IgD-negative memory B cell (primary cell): Measurements from ENCODE around the gene KANK2. TPM values are rescaled to one million over a fixed set of nuclear protein-coding genes. Genes with fewer than 3 reads are reported as not detected.

ENCODE experiments used
- H3K27ac Mint-ChIP-seq, 3 donors: one replicate each; pipeline ENCODE4 v1.8.0; 2020 to 2022; ENCODE audit warnings: mild to moderate bottlenecking in 3 of 3, mixed read lengths in 3 of 3, moderate library complexity in 1 of 3
- H3K27me3 Mint-ChIP-seq: one replicate; pipeline ENCODE4 v1.8.0; 2021; ENCODE audit warnings: mixed read lengths
- H3K36me3 Mint-ChIP-seq: one replicate; pipeline ENCODE4 v1.8.0; 2020; ENCODE audit warnings: mild to moderate bottlenecking, mixed read lengths
- H3K4me1 Mint-ChIP-seq, 3 donors: one replicate each; pipeline ENCODE4 v1.8.0; 2020 to 2022; ENCODE audit warnings: mixed read lengths in 3 of 3, mild to moderate bottlenecking in 1 of 3
- H3K4me3 Mint-ChIP-seq, 4 donors: one replicate each; pipeline ENCODE4 v1.8.0; 2020 to 2022; ENCODE audit warnings: mild to moderate bottlenecking in 4 of 4, mixed read lengths in 4 of 4, moderate library complexity in 3 of 4
- H3K9me3 Mint-ChIP-seq, 3 donors: one replicate each; pipeline ENCODE4 v1.8.0; 2020 to 2021; ENCODE audit warnings: mixed read lengths in 3 of 3, mild to moderate bottlenecking in 1 of 3
- polyA plus RNA-seq: library from polyadenylated mRNA; unstranded; fragments of 300-500 nt; fragmentation: Illumina TruSeq; gene quantifications from one replicate; pipeline ENCODE4 v1.2.3, GENCODE V29; 2021

The KANK2 gene
- not detected for polyA plus RNA-seq

DNA sequence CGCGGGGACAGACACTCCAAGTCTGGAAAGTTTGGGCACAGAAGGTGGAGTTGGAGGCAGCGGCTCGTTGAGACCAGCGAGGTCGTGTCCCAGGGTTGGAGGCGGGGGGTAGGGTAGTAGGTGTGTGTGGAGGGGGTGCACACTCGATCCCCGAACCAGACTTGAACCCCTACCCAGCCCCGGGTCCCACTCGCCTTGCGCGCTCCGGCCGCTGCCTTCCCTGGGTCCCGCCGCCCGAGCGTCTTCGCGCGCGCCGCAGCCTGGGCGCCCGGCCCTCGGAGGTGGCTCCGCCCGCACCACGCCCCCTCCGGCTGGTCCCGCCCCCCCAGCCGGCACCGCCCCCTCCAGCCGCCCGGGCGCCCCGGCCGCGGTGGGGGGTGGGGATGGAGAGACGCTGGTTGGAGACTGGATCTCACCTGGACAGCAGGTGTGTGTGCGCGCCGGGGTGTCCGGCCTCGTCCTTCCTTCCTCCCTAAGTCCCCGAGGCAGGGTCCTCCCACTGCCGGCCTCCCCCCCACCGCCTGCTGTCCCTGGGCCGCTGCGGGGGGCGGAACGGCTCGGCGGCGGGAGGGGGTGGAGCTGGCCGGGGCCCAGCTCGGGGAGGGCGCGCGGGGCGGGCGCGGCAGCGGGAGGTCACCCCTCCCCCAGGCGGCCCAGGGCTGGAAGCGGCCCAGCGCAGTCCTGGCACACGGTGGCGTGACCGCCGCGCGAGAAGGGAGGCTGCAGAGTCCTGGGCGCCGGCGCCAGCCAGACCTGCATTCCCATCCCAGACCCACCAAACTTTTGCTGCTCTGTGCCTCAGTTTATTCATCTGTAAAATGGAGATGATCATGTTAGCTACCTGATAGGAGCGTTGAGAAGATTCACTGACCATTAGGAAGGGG, at the start of gene KANK2:
Gene KANK2 (minus strand): TSS at position 255 of the 884 bp plus-strand sequence. CDS start 3,034 bp downstream, outside the sequence.
- Mint-ChIP-seq H3K36me3 (no peaks in the 10 kb centered on the region), H3K4me3 (peak within 1 kb of the TSS; percentile 62 to 87 (median 76)), H3K9me3 (no peaks in the 10 kb centered on the region), H3K27me3 (peaks cover 25% of the 10 kb centered on the region), H3K27ac (peak within 1 kb of the TSS in 1 of 3 donors; percentile 65), H3K4me1 (peaks cover 0 to 5% (median 4%) of the 10 kb centered on the region in 3 donors)

DNA sequence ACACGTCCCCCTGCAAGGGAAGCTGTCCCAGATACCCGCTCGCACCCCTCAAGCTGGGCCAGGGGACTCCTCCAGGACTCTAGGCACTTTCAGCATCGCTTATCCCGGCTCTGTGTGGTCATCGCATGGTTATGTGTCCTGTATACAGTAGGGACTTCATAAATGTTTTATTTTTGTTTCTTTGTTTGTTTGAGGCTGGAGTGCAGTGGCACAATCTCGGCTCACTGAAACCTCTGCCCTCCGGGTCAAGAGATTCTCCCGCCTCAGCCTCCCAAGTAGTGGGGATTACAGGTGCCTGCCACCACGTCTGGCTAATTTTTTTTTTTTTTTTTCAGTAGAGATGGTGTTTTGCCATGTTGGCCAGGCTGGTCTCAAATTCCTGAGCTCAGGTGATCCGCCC, 49.6 kb upstream of the KANK2 start:
- Mint-ChIP-seq H3K4me3 (no peak overlapping the region), H3K9me3 (no peaks in the 10 kb centered on the region), H3K4me1 (peaks cover 0 to 5% (median 4%) of the 10 kb centered on the region in 3 donors), H3K36me3 (peaks cover 3% of the 10 kb centered on the region), H3K27me3 (peaks cover 4% of the 10 kb centered on the region), H3K27ac (no peak overlapping the region)

DNA sequence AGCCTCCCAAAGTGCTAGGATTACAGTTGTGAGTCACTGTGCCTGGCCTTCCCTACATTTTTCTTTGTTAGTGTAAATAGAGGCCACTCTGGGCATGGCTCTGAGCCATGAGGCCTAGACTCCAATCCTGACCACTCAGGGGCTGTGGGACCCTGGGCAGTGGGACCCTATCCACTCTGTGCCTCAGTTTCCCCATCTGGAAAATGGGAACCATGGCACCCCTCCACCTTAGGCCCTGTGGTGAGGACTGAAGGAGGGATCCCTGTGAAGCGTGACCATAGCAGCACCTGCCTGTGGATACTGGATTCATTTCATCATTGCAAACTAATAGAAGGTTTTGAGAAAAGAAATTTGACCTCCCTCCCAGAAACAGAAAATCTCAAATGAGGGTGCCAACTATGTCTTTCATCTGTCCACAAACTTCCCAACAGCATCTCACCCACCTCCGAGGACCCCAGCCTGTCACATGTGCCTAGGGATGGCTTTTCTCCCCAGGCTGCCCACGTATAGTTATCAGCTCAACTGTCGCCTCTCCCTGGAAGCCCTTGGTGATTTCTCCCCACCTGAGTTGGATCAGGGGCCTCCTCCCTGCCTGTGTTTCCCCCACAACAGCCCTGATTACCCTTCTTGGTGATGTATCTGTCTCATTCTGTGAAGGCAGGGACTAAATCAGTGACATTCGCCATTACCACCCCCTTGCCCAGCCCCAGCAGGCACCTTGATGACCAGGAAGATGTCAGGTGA, 47.7 kb upstream of the KANK2 start:
- H3K4me1 Mint-ChIP-seq = peaks cover 0 to 5% (median 4%) of the 10 kb centered on the region in 3 donors
- no peaks in the 10 kb centered on the region for H3K9me3 Mint-ChIP-seq
- H3K27me3 Mint-ChIP-seq = peaks cover 4% of the 10 kb centered on the region
- peaks cover 3% of the 10 kb centered on the region for H3K36me3 Mint-ChIP-seq
- no peak overlapping the region for H3K4me3 Mint-ChIP-seq
- H3K27ac Mint-ChIP-seq = no peak overlapping the region

DNA sequence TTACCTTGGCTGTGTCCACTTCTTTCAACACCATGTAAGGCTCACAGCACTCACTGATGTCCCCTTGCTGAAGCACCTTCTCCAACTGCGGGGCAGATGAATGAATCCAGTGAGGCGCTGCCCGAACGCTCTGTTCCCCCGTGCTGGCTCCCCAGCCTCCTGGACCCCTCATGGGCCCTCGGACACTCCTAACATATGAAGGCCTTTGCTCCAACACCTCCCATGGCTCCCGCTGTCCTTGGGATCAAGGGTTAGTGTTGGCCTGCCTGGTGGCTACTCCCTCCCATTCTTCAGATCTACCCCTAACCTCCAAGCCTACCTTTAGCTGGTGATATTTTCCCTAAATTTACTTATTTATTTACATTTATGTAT, 46.4 kb upstream of the KANK2 start:
- peaks cover 4% of the 10 kb centered on the region for H3K27me3 Mint-ChIP-seq
- H3K9me3 Mint-ChIP-seq = peaks cover 0 to 3% (median 0%) of the 10 kb centered on the region in 3 donors
- H3K4me3 Mint-ChIP-seq = peak overlapping the region in 1 of 4 donors; percentile 69
- peaks cover 0 to 5% (median 4%) of the 10 kb centered on the region in 3 donors for H3K4me1 Mint-ChIP-seq
- H3K27ac Mint-ChIP-seq = no peak overlapping the region
- peaks cover 3% of the 10 kb centered on the region for H3K36me3 Mint-ChIP-seq

DNA sequence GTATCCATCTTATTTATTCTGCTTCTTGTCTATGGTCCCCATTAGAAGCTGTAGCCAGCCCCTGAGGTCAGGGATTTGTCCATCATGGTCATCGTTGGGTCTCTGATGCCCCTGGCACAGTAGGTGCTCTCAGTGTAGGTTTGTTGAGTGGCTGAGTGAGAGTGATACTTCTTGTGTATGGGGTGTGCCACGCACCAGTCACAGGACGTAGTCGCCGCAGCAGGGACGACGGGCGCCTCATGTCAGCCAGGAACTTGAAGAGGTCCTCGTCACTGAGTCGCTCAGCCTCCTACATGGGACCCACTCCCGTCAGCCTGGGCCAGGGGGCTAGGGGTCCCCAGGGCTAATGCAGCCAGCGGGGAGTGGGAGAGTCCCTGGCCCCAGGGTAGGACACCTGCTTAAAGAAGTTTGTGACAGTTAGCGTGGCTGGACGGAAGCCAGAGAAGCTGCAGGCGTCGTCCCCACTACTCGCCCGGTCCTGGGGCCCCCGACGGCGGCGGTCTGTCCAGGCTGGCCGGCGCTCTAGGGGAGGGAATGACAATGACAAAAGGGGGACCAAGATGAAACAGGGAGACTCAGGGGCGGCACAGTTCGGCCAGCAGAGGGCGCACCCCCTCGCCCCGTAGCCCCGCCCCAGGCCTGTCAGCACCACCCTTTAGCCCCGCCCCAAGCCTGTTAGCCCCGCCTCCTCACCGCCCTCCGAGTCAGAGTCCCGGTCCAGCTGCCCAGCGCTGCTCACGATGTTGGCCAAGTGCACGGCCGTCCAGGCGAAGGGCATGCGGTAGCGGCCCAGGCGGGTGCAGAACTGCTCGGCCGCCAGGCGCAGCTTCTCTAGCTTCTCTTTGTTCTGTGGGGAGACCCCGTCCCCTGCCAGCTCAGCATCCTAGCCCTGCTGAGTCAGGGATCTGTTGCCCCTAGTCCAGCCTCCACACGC, 45.8 kb upstream of the KANK2 start:
- Mint-ChIP-seq H3K4me3 (peak overlapping the region in 2 of 4 donors; percentile 69 to 72), H3K27me3 (peaks cover 4% of the 10 kb centered on the region), H3K9me3 (peaks cover 0 to 7% (median 4%) of the 10 kb centered on the region in 3 donors), H3K36me3 (peaks cover 3% of the 10 kb centered on the region), H3K27ac (no peak overlapping the region), H3K4me1 (peaks cover 0 to 5% (median 4%) of the 10 kb centered on the region in 3 donors)

DNA sequence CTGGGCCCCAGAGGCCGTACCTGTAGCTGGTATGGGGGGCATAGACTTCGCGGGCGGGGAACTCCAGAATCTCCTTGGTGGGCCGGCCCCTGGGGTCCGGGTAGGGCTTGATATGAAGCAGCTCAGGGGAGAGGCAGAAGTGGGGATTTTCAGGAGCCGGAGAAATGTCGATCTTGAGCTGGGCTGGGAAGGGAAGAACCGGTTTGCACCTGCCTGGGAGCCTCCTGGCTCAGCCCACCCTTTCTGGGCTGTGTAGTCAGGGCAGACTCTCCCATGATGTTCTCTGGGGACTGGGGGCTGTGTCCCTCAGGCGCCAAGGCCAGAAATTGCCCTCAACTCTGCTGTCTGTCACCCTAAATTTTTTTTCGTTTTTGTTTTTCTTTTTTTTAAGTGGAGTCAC, 44.7 kb upstream of the KANK2 start:
- Mint-ChIP-seq H3K27ac (no peak overlapping the region), H3K36me3 (peaks cover 3% of the 10 kb centered on the region), H3K27me3 (peaks cover 4% of the 10 kb centered on the region), H3K4me1 (peaks cover 0 to 5% (median 4%) of the 10 kb centered on the region in 3 donors), H3K4me3 (peak overlapping the region in 1 of 4 donors; percentile 14), H3K9me3 (peaks cover 0 to 7% (median 5%) of the 10 kb centered on the region in 3 donors)

DNA sequence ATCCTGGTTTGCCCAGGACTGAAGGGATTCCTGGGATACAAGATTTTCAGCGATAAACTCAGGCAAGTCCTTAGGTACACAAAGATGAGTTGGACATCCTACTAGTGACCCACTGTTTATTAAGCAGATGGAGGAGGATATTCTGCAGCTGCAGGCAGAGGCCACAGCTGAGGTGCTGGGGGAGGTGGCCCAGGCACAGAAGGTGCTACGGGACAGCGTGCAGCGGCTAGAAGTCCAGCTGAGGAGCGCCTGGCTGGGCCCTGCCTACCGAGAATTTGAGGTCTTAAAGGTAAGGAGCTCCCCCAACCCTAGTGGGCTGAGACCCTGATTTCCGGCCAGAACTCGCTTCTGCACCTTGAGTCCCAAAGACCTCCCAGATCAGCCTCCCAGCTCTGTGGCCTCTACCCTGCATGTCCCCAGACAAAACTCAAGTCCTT, 42.7 kb upstream of the KANK2 start:
- Mint-ChIP-seq H3K4me3 (no peak overlapping the region), H3K9me3 (peaks cover 0 to 7% (median 5%) of the 10 kb centered on the region in 3 donors), H3K36me3 (no peaks in the 10 kb centered on the region), H3K27ac (no peak overlapping the region), H3K4me1 (peaks cover 0 to 4% (median 2%) of the 10 kb centered on the region in 3 donors), H3K27me3 (peaks cover 4% of the 10 kb centered on the region)

DNA sequence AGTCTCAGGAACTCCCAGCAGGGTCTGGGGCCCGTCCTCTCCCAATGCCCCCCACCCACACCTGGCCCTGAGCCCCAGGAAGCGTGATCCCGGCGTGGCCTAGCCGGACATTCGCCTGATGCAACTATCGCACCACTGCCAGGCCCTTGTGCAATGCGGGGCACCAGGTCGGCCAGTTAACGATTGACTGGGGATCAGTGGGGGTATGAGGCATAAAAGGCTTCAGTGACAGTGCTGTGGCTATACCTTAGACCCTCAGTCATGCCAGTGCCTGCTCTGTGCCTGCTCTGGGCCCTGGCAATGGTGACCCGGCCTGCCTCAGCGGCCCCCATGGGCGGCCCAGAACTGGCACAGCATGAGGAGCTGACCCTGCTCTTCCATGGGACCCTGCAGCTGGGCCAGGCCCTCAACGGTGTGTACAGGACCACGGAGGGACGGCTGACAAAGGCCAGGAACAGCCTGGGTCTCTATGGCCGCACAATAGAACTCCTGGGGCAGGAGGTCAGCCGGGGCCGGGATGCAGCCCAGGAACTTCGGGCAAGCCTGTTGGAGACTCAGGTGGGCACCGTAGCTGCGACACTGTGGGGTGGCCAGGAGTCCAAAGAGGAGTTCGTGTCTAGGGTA, 42.1 kb upstream of the KANK2 start, which contains the start of gene ANGPTL8:
Gene ANGPTL8 (plus strand): TSS at position 243 of the 624 bp plus-strand sequence. CDS start 19 bp downstream, at position 262.
- Mint-ChIP-seq H3K9me3 (peaks cover 0 to 7% (median 5%) of the 10 kb centered on the region in 3 donors), H3K27ac (no peak within 1 kb of the TSS), H3K27me3 (peaks cover 4% of the 10 kb centered on the region), H3K4me1 (peaks cover 0 to 4% (median 2%) of the 10 kb centered on the region in 3 donors), H3K4me3 (peak within 1 kb of the TSS in 1 of 4 donors; percentile 55), H3K36me3 (no peaks in the 10 kb centered on the region)

DNA sequence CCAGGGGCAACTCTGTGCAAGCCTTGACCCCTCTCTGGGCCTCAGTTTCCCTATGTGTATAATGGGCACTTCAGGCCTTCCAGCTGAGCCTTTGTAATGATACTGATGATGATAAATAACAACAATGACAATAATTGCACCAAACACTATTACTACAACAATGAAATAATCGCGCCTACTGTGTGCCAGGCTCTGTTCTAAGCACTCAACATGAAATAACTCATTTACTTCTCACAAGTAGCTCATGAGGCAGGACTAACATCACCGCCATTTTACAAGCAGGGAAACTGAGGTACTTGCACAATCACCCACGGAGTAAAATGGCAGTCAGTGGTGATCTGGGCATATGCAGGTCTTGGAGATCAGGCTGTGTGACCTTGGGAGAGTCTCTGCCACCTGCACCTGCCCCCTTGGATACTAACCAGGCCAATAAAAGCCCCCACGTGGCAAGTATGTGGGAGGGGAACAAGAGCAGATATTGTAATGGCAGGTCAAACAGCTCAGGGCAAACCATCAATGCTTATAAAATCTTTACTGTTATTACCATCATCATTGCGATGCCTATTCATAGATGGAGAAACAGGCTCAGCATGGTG, 41.5 kb upstream of the KANK2 start:
- Mint-ChIP-seq H3K4me3 (peak overlapping the region in 1 of 4 donors; percentile 55), H3K4me1 (peaks cover 0 to 4% (median 2%) of the 10 kb centered on the region in 3 donors), H3K36me3 (no peaks in the 10 kb centered on the region), H3K27me3 (peaks cover 4% of the 10 kb centered on the region), H3K27ac (no peak overlapping the region), H3K9me3 (peaks cover 0 to 7% (median 5%) of the 10 kb centered on the region in 3 donors)

DNA sequence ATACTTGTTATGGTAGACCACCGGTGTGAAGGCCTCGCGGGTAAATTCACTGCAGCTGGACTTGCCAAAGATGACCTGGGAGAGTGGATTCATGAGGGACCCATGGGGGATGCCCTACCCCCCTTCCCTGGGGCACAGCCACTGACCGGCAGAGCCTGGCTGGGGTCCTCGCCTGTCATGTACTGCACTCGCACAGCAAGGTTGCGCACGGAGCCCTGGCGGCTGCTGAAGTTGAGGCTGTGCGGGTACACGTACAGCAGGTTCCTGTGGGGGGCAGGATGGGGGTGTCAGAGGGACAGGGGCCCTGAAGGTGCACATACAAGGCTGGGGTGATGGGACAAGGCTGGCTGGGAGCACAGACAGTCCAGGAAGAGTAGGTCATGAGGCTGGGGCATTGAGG, 40.7 kb upstream of the KANK2 start:
- Mint-ChIP-seq H3K27me3 (peaks cover 4% of the 10 kb centered on the region), H3K27ac (no peak overlapping the region), H3K4me1 (no peaks in the 10 kb centered on the region), H3K36me3 (no peaks in the 10 kb centered on the region), H3K4me3 (no peak overlapping the region), H3K9me3 (peaks cover 0 to 7% (median 5%) of the 10 kb centered on the region in 3 donors)

DNA sequence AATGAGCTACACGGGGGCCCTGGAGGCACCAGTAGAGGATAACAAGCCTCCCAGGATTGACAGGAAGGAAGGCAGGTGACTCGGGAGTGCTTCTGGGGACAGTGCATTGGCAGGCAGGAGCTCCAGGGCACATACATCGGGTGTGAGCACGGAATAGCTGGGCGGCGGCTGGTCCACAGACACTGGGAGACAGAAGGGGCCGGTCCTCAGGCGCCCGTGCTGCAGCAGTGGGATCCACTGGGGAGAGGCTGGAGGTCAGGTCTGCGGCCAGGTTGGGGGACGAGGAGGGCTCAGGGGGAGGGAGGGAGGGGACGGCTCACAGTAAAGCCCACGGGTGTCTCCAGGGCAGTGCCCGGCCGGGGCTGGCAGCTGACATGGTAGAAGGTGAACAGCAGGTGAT, 40.0 kb upstream of the KANK2 start:
- no peaks in the 10 kb centered on the region for H3K36me3 Mint-ChIP-seq
- H3K27me3 Mint-ChIP-seq = no peaks in the 10 kb centered on the region
- no peaks in the 10 kb centered on the region for H3K4me1 Mint-ChIP-seq
- no peak overlapping the region for H3K27ac Mint-ChIP-seq
- peaks cover 0 to 7% (median 5%) of the 10 kb centered on the region in 3 donors for H3K9me3 Mint-ChIP-seq
- H3K4me3 Mint-ChIP-seq = no peak overlapping the region

DNA sequence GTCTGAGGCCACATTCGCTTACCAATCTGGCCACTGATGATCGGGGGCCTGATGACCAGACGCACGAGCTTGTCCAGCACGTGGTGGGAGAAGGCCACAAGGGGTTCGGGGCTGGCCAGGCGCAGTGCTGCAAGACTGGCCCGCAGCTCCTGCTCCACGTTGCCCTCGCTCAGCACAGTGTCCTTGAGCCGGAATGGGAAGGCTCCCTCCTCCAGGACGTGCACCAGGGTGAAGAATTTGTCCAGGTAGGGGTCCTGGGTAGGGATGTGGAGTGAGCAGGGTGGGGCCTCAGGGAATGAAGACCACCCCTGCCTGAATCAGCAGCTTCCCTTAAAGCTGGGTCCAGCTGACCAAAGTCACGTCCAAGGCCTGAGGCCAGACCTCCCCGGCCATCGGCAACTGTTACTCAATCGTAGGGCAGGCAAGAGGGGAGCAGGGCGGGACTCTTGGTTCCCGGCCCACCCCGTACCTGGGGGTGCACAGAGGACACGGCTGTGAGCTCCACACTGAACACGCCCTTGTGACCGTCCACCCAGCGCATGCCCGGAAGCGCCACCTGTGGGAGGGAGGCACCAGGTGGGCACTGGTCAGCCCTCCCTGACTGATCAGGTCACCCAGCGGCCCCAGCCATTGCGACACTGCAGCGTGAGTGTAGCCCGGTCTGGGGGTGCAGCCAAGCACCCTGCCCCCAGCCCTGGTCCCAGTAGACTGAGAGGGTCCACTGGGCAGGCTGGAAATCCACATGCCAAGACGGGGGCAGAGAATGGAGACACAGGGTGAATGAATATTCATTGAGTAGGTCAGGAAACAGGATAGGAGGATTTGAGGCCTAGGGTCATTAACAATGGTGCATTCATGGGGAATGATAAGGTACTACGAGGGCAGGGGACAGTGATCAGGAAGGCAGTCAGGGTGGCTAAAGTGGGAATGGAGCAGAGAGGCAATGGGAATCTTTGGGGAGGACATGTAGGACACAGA, 39.3 kb upstream of the KANK2 start:
- Mint-ChIP-seq H3K36me3 (no peaks in the 10 kb centered on the region), H3K27ac (no peak overlapping the region), H3K27me3 (no peaks in the 10 kb centered on the region)

More for the DNA sequence above, 39.3 kb upstream of the KANK2 start:
- Mint-ChIP-seq H3K4me3 (no peak overlapping the region), H3K4me1 (no peaks in the 10 kb centered on the region), H3K9me3 (peaks cover 0 to 7% (median 5%) of the 10 kb centered on the region in 3 donors)
